Lower lobe of right lung (tissue), 2 donors: ENCODE data around the gene INTS14. TPM values are rescaled to one million over a fixed set of nuclear protein-coding genes. Genes with fewer than 3 reads are reported as not detected.

ENCODE experiments used
- ATAC-seq, 2 donors: fragments of 200-7000 bp; cut with Tn5 transposase; one replicate each; pipeline ENCODE4 v1.9.1; 2020 to 2022; ENCODE audit warnings: mild to moderate bottlenecking in 2 of 2, moderate library complexity in 2 of 2
- DNase-seq: peaks from one replicate; pipeline ENCODE4 v3.0.0-alpha.2; 2020
- H3K27ac ChIP-seq: fragments of 200-600 bp; one replicate; pipeline ENCODE4 v1.8.0; 2022
- H3K27me3 ChIP-seq: fragments of 200-600 bp; one replicate; pipeline ENCODE4 v1.8.0; 2022; ENCODE audit warnings: low read depth
- H3K36me3 ChIP-seq: fragments of 200-600 bp; one replicate; pipeline ENCODE4 v1.8.0; 2022; ENCODE audit warnings: mild to moderate bottlenecking
- H3K4me1 ChIP-seq: fragments of 200-600 bp; one replicate; pipeline ENCODE4 v1.8.0; 2022
- H3K4me3 ChIP-seq: fragments of 200-600 bp; one replicate; pipeline ENCODE4 v1.8.0; 2022; ENCODE audit warnings: mild to moderate bottlenecking
- H3K9me3 ChIP-seq: fragments of 200-600 bp; one replicate; pipeline ENCODE4 v1.8.0; 2022
- intact Hi-C: fragments of 100-400 bp; cut with DNase I; formaldehyde crosslinking; loops from one replicate; pipeline ENCODE4 v1.11.0; 2022
- total RNA-seq: library from RNA; stranded (reverse); fragmentation: NEBNext Ultra II Directional; extraction: Animal tissue kit (Norgen Biotek cat#: 25700); gene quantifications from one replicate; pipeline ENCODE4 v1.2.1, GENCODE V29; 2021
- TF ChIP-seq, protein P1 (sequence below): fragments of 200-600 bp; IDR thresholded peaks from one replicate; pipeline ENCODE4 v1.8.0; 2022; ENCODE audit warnings: antibody characterized with exemption, mild to moderate bottlenecking
- donor health status: DM: no; HTN: yes; CAD: no; lungs with severe emphysema.

Gene INTS14
- total RNA-seq, 1 donor from 2014 or later: 27.1 TPM

- Histone ChIP-seq H3K9me3 (no peaks in the 10 kb centered on the region), H3K4me1 (peaks cover 11% of the 10 kb centered on the region), H3K27me3 (no peaks in the 10 kb centered on the region), H3K27ac (no peak overlapping the region), H3K4me3 (no peak overlapping the region), H3K36me3 (no peaks in the 10 kb centered on the region)
- TF ChIP-seq, protein P1, sequence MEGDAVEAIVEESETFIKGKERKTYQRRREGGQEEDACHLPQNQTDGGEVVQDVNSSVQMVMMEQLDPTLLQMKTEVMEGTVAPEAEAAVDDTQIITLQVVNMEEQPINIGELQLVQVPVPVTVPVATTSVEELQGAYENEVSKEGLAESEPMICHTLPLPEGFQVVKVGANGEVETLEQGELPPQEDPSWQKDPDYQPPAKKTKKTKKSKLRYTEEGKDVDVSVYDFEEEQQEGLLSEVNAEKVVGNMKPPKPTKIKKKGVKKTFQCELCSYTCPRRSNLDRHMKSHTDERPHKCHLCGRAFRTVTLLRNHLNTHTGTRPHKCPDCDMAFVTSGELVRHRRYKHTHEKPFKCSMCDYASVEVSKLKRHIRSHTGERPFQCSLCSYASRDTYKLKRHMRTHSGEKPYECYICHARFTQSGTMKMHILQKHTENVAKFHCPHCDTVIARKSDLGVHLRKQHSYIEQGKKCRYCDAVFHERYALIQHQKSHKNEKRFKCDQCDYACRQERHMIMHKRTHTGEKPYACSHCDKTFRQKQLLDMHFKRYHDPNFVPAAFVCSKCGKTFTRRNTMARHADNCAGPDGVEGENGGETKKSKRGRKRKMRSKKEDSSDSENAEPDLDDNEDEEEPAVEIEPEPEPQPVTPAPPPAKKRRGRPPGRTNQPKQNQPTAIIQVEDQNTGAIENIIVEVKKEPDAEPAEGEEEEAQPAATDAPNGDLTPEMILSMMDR: peak; percentile 75
- DNase-seq (no peak), ATAC-seq (peak; percentile 76 to 82)
- intact Hi-C loops: no loop called here
Observed at GRCh38 chr15:65638681-65639089, 27.8 kb upstream of the INTS14 start.

GRCh38 chr15:65638109-65638508, 27.2 kb upstream of the INTS14 start:
- H3K27ac ChIP-seq: no peak overlapping the region
- DNase-seq: no peak
- intact Hi-C loops: no loop called here
- H3K4me3 ChIP-seq: no peak overlapping the region
- no peaks in the 10 kb centered on the region for H3K36me3 ChIP-seq
- H3K4me1 ChIP-seq: peaks cover 11% of the 10 kb centered on the region
- no peaks in the 10 kb centered on the region for H3K27me3 ChIP-seq
- no peaks in the 10 kb centered on the region for H3K9me3 ChIP-seq
- TF ChIP-seq, protein P1: no peak
- ATAC-seq: no peak

GRCh38 chr15:65634356-65634755, 23.4 kb upstream of the INTS14 start:
- ATAC-seq: no peak
- TF ChIP-seq, protein P1: no peak
- H3K4me1 ChIP-seq: peaks cover 6% of the 10 kb centered on the region
- no peak overlapping the region for H3K4me3 ChIP-seq
- no peaks in the 10 kb centered on the region for H3K27me3 ChIP-seq
- no peak overlapping the region for H3K27ac ChIP-seq
- intact Hi-C loops: no loop called here
- H3K9me3 ChIP-seq: no peaks in the 10 kb centered on the region
- DNase-seq: no peak
- no peaks in the 10 kb centered on the region for H3K36me3 ChIP-seq

DNA sequence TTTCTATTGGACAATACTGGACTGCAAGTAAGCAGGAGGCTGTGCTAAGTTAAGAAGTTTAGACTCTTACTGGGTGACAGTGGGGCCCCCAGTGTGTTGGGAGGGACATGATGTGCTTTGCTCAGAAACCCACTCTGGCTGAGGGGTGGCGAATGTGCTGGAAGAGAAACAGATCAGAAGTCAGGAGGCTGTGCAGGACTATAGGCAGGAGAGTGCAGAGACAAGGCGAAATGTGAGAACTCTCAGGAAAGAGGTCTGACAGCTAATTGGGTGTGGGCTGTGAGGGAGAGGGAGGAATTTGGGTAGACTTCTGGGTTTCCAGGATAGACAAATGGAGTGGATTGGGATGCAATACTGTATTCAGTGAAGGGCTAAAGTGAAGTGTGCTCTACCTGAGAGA, 22.8 kb upstream of the INTS14 start:
- TF ChIP-seq, protein P1: no peak
- H3K27ac ChIP-seq: no peak overlapping the region
- H3K4me3 ChIP-seq: no peak overlapping the region
- no peak for ATAC-seq
- peaks cover 5% of the 10 kb centered on the region for H3K4me1 ChIP-seq
- intact Hi-C loops: no loop called here
- H3K36me3 ChIP-seq: no peaks in the 10 kb centered on the region
- no peaks in the 10 kb centered on the region for H3K9me3 ChIP-seq
- no peak for DNase-seq
- no peaks in the 10 kb centered on the region for H3K27me3 ChIP-seq

- Histone ChIP-seq H3K36me3 (no peaks in the 10 kb centered on the region), H3K4me1 (no peaks in the 10 kb centered on the region), H3K27me3 (no peaks in the 10 kb centered on the region), H3K27ac (no peak overlapping the region), H3K9me3 (no peaks in the 10 kb centered on the region), H3K4me3 (no peak overlapping the region)
- TF ChIP-seq, protein P1: no peak
- no peak for ATAC-seq
- intact Hi-C loops: no loop called here
- DNase-seq: no peak
Observed at GRCh38 chr15:65632780-65633375, 21.9 kb upstream of the INTS14 start.
